GM12801 (cell line): ENCODE data around the gene HIRA.

ENCODE experiments used
- TF ChIP-seq, protein P1 (sequence below): IDR thresholded peaks from one replicate; pipeline ENCODE4 v1.5.1; 2011; ENCODE audit warnings: control low read depth; ENCODE audit not compliant: insufficient read length; ENCODE audit errors: extremely low read depth

The HIRA gene

DNA sequence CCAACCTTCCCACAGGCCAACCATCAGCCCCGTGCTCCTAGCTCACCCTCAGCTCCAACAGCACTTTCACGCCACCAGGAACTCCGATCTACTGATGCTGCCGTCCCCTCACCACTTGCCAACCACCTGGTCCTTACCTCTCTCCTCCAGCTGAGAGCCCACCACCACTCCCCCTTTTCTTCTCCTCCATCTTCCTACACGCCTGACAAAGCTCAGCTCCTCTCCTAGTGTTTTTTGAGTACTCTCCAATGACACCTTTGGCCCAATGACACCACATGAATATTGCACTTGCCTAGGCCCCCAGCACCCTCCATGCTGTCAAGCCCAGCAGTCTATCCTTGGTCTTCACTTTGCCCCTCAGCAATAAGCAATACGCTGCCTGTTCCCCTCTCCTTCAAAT is 30.7 kb downstream of the HIRA start:
- TF ChIP-seq, protein P1, sequence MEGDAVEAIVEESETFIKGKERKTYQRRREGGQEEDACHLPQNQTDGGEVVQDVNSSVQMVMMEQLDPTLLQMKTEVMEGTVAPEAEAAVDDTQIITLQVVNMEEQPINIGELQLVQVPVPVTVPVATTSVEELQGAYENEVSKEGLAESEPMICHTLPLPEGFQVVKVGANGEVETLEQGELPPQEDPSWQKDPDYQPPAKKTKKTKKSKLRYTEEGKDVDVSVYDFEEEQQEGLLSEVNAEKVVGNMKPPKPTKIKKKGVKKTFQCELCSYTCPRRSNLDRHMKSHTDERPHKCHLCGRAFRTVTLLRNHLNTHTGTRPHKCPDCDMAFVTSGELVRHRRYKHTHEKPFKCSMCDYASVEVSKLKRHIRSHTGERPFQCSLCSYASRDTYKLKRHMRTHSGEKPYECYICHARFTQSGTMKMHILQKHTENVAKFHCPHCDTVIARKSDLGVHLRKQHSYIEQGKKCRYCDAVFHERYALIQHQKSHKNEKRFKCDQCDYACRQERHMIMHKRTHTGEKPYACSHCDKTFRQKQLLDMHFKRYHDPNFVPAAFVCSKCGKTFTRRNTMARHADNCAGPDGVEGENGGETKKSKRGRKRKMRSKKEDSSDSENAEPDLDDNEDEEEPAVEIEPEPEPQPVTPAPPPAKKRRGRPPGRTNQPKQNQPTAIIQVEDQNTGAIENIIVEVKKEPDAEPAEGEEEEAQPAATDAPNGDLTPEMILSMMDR, result no peak

DNA sequence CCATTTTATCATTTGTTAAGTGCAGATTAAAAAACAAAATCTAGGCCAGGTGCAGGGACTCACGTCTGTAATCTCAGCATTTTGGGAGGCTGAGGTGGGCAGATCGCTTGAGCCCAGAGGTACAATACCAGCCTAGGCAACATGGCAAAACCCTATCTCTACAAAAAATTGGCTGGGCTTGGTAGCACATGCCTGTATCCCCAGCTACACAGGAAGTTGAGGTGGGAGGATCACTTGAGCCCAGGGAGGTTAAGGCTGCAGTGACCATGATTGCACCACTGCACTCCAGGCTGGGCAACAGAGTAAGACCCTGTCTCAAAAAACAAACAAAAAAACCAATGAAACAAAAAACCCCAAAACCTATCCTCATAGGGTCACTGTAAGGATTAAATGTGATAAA is 32.9 kb downstream of the HIRA start:
- TF ChIP-seq, protein P1, result no peak

DNA sequence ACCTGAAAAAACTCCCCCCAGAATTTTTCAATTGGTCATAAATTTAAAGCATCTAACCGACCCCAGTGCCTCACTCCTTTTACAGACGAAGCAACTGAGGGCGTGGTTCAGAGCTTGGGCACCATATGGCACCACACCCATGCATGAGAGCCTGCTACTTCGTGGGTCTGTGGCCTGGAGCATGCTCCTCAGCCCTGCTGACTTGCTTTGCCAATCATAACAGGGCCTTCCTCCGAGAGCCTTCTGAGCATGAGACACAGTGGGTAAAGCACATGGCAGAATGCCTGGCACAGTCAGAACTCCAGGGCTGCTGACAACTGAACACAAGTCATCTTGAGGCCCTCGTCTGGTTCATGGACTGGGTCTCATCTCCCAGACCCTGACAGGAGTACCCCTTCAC is 33.3 kb downstream of the HIRA start:
- TF ChIP-seq, protein P1, result no peak

DNA sequence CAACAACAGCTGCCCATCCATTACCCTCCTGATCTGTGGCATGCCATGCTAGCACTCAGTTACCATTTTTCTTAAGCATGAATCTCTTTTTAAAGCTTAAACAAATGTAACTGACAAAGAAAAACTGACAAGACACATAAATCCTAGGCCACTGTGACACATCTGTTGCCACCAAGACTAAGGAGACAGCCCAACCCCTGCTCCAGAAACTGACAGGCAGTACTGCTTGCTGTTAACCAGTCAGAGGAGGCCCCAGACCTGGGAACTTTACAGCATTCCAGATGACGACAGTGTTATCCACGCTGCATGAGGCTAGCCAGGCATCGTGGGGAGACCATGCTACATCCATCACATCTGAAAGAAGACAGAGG is 33.8 kb downstream of the HIRA start:
- TF ChIP-seq, protein P1, result no peak

DNA sequence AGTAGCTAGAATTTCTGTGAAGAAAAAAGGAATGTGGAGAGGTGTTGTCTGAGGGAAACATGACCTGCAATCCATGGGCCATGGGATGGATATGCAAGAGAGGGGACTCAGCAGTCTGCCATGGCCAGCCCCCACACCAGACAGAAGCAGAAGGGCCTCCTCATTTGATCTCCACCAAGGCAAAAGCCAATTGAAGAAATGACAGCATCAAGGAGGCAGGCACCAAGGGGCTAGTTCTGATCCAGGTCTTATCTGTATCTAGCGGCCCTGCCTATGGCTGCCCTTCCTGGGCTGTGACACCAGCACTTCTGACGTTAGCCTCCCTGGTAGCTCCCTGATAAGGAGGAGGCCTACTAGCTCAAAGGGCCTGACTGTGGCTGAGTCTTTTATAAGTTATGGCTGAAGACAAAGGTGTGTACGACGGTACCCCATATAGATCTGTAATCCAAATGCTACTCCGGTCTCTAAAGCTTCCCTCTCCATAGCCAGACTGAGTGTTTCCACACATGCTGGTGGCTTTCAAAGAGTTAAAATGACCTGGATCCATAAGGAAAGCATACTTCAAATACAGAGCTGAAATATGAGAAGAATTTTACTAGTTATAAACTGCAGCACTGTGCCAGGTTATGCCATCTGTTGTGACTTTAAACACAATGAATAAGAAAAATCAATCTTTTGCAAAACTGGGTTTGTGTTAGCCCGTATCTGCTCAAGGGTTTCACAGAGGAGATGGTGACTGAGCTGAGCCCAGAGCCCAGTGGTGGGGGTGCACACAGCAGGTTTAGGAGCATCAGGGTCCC is 34.4 kb downstream of the HIRA start:
- TF ChIP-seq, protein P1, result no peak

DNA sequence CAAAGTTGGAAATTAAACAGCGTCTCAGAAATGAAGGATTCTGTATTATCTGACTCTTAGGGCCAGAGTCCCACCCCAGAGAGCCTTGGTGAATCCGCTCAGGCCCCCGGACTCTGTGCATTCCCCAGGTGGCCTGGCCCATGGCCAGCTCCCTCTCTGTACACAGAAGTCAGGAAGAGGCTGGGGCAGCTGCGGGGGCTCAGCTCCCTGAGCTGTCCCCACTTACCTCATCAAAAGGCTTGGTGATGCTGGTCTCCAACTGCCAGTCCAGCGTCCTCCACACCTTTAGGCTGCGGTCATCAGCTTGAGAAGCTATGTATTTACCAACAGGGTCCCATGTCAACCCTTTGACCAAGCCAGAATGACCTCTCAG is 35.0 kb downstream of the HIRA start:
- TF ChIP-seq, protein P1, result no peak

DNA sequence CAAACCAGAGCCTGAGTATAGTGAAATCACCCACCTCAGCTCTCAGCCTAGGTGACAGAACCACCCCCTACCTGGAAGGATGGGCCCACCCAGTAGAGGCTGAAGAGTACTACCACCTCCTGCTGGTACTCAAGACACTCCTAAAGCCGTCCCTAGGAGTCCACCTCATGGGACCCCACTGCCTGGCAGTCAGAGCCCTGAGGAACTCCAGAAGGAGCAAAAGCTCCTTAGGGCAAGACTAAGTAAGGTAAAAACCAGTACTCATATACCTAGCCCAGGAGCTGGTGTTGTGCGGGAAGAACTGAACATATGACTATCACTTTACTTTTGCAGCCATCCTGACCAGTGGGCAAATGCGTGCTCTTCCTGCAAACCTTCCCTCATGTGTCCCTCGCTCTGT is 36.3 kb downstream of the HIRA start:
- TF ChIP-seq, protein P1, result no peak
